GM08714 (cell line): ENCODE data around the gene KLF4.
A peak's percentile ranks its signal among the peaks of the same experiment; 100 is the strongest.
"Not testable (repeated sequence)": the region's sequence is repeated elsewhere in the genome, so short reads cannot be mapped to it uniquely, and the experiment has no call there.

Source experiments
- H3K4me3 ChIP-seq: fragments of 200-500 bp; sonication (Bioruptor generic); 2 replicates; pipeline ENCODE4 v1.5.1; 2014; ENCODE audit warnings: mild to moderate bottlenecking, low read length, inconsistent platforms
- ZNF274 ChIP-seq: IDR thresholded peaks from 2 replicates; pipeline ENCODE4 v1.6.1; 2012; ENCODE audit warnings: mild to moderate bottlenecking, low read depth, low read length

Gene KLF4

DNA sequence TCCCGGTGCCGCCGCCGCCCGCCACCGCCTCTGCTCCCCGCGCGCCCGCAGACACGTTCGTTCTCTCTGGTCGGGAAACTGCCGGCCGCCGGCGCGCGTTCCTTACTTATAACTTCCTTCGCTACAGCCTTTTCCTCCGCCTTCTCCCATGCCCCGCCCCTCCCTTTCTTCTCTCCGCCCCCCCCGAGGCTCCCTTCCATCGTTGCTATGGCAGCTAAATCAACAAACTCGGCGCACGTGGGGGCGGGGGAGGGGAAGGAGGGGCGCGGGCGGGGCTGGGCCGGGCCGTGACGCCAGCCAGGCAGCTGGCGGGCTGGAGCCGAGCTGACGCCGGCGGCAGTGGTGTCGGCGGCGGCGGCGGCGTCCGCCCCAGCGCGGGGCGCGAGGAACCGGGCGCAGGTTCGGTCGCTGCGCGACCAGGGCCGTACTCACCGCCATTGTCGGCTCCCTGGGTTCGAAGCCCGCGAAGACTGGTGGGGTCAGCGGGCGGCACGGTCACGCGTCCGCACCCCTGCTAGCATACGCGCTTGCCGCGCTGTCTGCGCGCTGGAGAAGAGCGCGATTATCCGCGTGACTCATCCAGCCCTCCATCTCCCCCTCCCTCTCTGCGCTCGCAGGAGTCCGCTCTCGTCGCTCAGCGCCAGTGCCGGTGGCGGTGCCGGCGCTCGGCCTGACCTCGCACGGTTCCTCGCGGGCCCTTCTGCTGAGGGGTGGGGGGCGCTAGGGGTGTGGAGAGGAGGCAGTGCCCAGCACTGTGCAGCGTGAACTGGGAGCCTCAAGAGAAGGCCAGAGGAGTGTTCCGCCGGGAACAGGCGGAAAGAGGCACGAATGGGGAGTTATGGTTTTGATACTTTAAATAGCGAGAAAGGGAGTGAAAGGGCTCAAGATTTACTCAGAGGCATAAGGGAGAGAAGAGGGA, at the start of gene KLF4:
TSS of gene KLF4 (minus strand) at position 83 of the 919 bp plus-strand sequence. CDS start 597 bp downstream, outside the sequence.
- peak within 1 kb of the TSS; percentile 59 for H3K4me3 ChIP-seq
- no peak for TF ChIP-seq ZNF274

DNA sequence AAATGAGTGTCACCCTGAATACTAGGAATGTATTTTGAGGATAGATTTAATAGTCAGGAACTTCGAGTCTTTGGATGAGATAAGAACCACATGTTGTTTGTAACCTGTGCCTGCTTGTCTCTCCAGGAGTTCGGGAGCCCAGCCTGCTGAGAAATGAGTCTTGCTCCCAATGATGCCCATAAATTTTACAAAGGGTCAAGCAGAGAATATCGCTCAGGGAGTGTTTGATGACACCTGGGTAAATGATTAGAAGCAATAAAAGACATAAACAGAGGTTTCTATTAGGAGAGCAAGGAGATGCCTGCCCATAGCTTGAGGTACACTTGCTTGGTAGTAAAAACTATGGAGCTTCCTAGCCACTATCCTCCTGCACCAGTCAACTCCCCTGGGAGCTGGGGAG, 46.9 kb upstream of the KLF4 start:
- H3K4me3 ChIP-seq: no peak overlapping the region
- TF ChIP-seq ZNF274: no peak

DNA sequence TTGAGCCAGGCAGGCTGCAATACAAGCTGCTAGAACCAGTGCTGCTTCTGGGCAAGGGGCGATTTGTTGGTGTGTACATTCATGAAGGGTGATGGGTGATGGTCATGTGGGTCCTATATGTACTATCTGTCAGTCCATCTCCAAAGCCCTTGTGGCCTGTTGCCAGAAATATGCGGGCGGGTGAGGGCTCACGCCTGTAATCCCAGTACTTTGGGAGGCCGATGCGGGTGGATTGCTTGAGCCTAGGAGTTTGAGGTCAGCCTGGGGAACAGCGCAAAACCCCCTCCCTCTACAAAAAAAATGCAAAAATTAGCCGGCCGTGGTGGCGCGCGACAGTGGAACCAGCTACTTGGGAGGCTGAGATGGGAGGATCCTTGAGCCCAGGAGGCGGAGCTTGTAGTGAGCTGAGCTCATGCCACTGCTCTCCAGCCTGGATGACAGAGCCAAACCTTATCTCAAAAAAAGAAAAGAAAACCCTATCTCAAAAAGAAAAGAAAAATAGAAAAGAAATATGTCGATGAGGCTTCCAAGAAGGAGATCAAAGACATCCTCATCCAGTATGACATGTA, 45.0 kb upstream of the KLF4 start:
- no peak for TF ChIP-seq ZNF274
- H3K4me3 ChIP-seq: no peak overlapping the region

DNA sequence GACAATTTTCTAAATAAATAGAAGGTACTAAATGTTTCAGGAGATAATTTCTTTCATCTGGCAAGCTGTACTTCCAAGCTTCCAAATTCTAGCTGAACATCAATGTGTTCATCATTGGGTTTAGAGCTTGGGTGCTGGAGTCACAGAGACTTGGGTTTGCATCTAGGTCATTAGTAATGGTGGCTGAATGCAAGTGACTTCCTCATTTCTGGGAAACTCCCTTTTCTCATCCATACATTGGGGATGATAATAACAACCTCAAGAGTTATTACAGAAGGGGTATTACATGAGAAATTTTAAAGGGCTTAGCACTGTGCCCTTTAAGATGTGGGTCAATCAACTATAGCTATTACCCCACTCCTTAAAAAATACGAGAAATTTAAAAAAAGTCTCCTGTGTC, 41.1 kb upstream of the KLF4 start:
- TF ChIP-seq ZNF274: no peak
- no peak overlapping the region for H3K4me3 ChIP-seq

DNA sequence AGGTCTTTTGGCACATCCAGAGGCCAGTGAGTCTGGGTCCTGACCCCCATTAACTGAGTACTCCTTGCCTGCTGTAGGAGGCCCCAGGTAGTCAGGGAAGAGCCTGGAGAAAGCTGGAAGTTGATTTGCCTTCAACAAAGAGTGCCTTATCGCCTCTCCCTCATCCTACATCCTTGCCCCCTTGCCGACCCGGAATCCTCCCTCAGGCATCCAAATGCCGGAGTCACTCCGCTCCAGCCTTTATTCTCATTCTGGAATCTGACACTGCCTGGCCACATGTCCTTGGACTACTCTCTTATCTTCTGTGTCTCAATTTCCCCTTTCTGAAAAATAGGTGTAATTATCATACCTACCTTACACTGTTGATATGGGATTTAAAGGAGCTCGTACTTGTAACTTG, 39.1 kb upstream of the KLF4 start:
- H3K4me3 ChIP-seq: no peak overlapping the region
- no peak for TF ChIP-seq ZNF274

DNA sequence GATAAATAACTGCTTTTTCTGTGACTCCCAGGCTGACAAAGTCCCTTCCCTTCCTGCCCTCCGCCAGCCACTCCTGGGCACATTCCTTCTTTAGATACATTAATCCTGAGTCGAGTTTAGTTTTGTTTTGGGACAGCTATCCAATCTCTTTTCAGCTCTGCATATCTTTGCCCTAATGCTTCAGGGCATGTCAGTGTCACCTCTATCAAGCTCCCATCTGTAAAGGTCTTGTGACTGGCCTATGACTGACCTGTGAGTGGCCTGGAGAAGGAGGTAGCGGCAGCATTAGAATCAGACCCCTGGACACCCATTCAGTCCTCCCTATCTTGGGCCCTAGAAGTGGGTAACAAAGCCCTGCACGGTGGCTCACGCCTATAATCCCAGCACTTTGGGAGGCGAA, 34.0 kb upstream of the KLF4 start:
- no peak overlapping the region for H3K4me3 ChIP-seq
- no peak for TF ChIP-seq ZNF274

DNA sequence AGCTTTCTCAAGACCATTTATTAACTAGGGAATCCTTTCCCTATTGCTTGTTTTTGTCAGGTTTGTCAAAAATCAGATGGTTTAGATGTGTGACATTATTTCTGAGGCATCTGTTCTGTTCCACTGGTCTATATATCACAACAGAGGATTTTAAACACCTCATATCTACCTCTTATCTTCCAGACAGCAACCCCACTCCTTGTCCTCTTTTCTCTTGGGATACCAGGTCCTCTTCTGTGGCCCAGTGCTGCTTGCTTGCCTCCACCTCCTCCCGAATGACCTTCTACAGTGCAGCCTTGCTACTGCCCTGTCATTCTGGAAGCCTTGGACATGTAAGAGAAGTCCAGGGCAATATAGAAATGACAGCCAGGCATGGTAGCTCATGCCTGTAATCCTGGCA, 30.6 kb upstream of the KLF4 start:
- TF ChIP-seq ZNF274: no peak
- H3K4me3 ChIP-seq: no peak overlapping the region

DNA sequence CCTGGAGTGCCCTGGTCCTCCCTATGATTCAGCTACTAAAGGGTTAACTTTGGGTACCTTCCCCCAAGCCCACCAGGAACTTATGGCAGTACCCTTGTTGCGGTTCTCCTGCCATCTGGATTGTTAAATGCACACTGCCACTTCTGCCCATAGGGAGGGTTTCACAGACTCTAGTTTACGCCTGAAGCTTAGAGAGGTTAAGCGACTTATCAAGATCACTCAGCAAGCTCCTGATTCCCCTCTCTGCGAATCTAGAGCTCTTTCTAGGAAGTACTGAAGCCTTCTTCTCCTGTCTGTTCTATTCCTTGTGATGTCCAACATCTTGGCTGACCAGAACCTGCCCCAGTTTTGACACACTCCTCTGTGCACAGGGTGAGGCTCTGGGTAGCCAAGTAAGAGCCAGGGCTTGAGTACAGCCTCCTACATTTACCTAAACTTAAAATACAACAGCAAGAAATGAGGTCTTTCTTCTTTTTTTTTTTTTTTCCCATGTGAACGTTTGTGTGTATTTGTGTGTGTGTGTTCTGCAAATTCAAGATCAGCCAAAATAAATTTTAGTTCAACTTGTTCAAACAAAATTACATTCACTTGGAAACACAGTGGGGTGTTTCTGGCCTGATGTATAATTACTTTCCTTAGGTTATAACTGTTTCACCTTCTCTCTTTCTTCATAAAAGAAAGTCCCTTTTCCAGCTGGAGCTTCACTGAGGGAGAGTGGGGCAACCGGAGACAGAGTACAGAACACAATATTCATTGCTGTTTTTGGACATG, 28.7 kb upstream of the KLF4 start:
- H3K4me3 ChIP-seq: no peak overlapping the region
- TF ChIP-seq ZNF274: no peak

DNA sequence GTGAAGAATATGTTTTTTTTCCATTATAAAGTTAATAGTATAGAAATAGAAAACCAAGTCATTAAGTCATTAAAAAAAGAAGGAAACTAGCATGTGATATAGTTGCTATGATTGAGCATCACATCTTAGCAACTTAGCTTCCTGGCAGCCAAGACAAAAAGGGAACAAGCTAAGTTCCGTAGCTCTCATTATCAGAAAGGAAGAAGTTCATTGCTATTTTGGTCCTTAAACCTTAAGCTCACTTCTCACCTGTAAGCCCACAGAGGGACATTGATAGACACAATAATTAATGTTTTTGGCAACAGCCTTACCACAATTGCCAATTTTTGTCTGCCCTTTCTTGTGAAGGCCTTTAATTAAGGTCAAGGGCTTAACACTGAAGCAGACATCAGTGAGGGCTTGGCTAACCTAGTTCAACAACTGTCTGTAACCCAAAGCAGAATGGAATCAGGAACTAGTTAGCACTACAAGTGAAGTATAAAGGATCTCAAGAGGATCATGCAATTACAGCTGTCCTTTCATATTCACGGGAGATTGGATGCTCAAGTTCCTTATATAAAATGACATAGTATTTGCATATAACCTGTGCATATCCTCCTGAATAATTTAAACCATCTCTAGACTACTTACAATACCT, 24.0 kb upstream of the KLF4 start:
- no peak overlapping the region for H3K4me3 ChIP-seq
- TF ChIP-seq ZNF274: no peak

DNA sequence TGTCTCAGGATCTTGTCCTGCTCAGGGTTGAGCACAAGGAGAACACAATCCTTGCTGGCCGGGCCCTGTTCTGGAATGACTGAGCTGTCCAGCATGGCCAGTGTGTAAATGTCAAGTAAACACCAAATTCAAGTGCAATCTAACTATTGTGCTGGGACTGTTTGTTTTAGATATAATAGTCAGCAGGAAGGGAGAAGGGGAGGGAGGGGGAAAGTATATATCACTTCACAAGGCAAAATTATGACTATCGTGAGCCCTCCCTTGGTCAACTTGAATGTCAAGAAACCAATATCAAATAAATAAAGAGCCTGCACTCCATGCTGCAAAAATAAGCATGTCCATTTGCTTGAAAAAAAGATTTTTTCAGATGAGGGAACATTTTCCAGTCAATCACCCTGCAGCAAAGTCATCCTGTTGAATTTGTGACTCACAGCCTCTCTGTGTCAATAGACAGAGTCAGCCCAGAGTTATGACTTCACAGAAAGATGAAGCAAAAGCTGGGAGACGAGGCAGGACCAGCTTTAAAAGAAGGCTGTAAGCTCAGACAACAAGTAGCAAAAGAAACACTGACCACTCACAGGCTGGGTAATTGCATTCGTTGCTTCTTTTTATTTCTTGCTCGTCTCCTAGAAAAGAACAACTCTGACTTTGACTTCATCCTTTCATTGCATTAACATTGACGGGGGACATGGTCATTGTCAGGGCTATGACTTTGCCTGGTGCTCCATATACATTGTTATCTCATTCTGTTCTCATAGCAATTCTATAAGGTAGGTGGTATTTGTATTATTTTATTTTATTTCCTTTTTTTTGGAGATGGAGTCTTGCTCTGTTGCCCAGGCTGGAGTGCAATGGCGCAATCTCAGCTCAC, 15.3 kb upstream of the KLF4 start:
- H3K4me3 ChIP-seq: no peak overlapping the region
- TF ChIP-seq ZNF274: no peak

DNA sequence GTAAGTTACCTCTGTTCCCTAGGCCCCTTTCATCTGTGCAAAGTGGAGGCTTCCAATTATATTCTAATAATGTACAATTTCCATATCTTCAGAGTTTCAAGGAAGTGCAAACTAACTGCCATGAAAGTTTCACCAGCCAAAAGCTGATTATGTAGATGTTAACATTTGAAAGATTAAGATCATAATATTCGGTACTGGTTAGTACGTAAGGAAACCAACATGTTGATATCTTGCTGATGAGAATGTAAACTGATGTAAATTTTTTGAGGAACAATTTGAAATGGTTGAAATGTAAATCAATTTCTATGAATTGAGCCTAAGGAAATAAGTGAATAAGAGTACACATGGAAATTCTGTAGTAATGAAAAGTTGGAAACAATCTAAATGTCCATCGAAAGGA, 12.9 kb upstream of the KLF4 start:
- TF ChIP-seq ZNF274: no peak
- no peak overlapping the region for H3K4me3 ChIP-seq

DNA sequence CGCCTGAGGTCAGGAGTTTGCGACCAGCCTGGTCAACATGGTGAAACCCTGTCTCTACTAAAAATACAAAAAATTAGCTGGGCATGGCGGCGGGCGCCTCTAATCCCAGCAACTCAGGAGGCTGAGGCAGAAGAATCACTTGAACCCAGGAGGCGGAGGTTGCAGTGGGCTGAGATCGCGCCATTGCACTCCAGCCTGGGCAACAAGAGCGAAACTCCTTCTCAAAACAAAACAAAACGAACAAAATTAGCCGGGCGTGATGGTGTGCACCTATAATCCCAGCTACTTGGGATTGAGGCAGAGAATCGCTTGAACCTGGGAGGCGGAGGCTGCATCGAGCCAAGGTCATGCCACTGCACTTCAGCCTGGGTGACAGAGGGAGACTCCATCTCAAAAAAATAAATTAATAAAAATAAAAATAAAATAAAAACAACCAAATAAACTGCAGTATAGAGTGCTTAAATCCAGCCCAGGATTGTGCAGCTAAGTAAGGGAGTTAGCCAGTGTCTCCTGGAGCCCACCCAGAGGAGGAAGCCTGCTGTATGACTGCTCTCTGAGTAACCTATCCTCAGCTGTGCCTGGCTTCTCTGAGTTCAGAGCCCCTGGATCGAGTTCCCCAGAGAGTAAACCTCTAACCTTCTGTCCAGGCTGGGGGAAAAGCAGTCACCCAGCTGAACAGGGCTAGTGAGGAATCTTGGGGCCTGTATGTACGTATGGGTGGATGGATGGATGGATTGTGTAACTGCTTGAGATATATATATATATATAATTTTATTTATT, 11.0 kb upstream of the KLF4 start:
- not testable (repeated sequence) for H3K4me3 ChIP-seq

DNA sequence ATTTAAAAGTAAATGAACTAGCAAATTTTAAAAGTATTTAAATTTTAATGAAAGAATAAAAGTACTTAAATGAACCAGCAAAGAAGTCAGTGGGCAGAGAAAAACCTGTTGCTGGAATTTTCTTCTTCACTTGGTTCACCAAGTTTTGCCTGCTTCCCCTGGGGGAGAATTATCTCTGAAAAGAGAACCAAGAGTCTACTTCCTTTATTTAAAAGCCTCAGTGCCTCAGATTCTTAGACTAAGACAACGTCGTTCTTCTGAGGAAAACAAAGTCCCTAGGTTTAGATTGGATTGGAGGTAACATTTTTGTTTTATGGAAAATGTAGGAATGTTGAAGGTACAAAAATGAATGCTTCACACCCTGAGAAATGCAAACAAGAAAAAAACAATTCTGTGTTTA, 7.4 kb upstream of the KLF4 start:
- no peak overlapping the region for H3K4me3 ChIP-seq
- TF ChIP-seq ZNF274: no peak
